HG03060 (cell line): ENCODE data around the gene SEC14L1.
"Not testable (repeated sequence)": the region's sequence is repeated elsewhere in the genome, so short reads cannot be mapped to it uniquely, and the experiment has no call there.

Experiments used
- ATAC-seq: cut with Tn5 transposase; IDR thresholded peaks from one replicate; pipeline ENCODE4 v1.9.1; 2021; ENCODE audit warnings: low read depth, moderate number of reproducible peaks; ENCODE audit not compliant: unreplicated experiment

The SEC14L1 gene

GRCh38 chr17:77140878-77141767, at the start of gene SEC14L1:
Gene SEC14L1, plus strand, starts transcription at chr17:77140969. Its CDS starts 2,628 bp downstream, at chr17:77143597.
- ATAC-seq, result no peak

GRCh38 chr17:77092025-77092424, 48.7 kb upstream of the SEC14L1 start:
- no peak for ATAC-seq

GRCh38 chr17:77095461-77095860, 45.3 kb upstream of the SEC14L1 start:
- no peak for ATAC-seq

- ATAC-seq, result no peak
These were observed 44.1 kb upstream of the SEC14L1 start for GRCh38 chr17:77096570-77097214.

GRCh38 chr17:77097631-77098180, 43.1 kb upstream of the SEC14L1 start:
- ATAC-seq, result no peak

- no peak for ATAC-seq
These were observed 41.8 kb upstream of the SEC14L1 start for GRCh38 chr17:77098884-77099545.

GRCh38 chr17:77099997-77100396, 40.8 kb upstream of the SEC14L1 start:
- ATAC-seq, result no peak

GRCh38 chr17:77101521-77102410, 39.0 kb upstream of the SEC14L1 start:
- no peak for ATAC-seq

- not testable (repeated sequence) for ATAC-seq
These were observed 38.2 kb upstream of the SEC14L1 start for GRCh38 chr17:77102411-77103134.

- ATAC-seq, result no peak
These were observed 35.1 kb upstream of the SEC14L1 start for GRCh38 chr17:77105706-77106105.

- ATAC-seq, result peak; percentile 33
These were observed 33.9 kb upstream of the SEC14L1 start for GRCh38 chr17:77106874-77107358.

GRCh38 chr17:77107506-77108433, 33.0 kb upstream of the SEC14L1 start:
- ATAC-seq, result peak; percentile 52

- no peak for ATAC-seq
These were observed 31.5 kb upstream of the SEC14L1 start for GRCh38 chr17:77109159-77109759.

- no peak for ATAC-seq
These were observed 30.9 kb upstream of the SEC14L1 start for GRCh38 chr17:77109764-77110359.

GRCh38 chr17:77111165-77111933, 29.4 kb upstream of the SEC14L1 start:
- not testable (repeated sequence) for ATAC-seq

GRCh38 chr17:77111934-77112296, 28.9 kb upstream of the SEC14L1 start:
- no peak for ATAC-seq

GRCh38 chr17:77115510-77115909, 25.3 kb upstream of the SEC14L1 start:
- ATAC-seq, result no peak
